Keratinocyte (primary cell): ENCODE results near the gene PTPN14. TPM values are rescaled to one million over a fixed set of nuclear protein-coding genes. Genes with fewer than 3 reads are reported as not detected.
A peak's percentile ranks its signal among the peaks of the same experiment; 100 is the strongest.

Experiments
- DNase-seq: peaks from one replicate; pipeline ENCODE4 v3.0.0-alpha.2; 2011; ENCODE audit warnings: low read depth, missing footprints, low spot score
- FAIRE-seq: peaks from 2 replicates; lab custom pipeline; 2011; peaks lifted over from hg19 to GRCh38; lab: Jason Lieb, UNC
- H2AFZ ChIP-seq: 2 replicates; pipeline ENCODE4 v1.6.0; 2012; ENCODE audit warnings: low read length, control low read depth, inconsistent platforms; ENCODE audit not compliant: control insufficient read depth
- H3K27ac ChIP-seq: 2 replicates; pipeline ENCODE4 v1.5.1; 2011; ENCODE audit warnings: low read length; ENCODE audit not compliant: control insufficient read depth, insufficient read depth
- H3K27me3 ChIP-seq: 3 replicates; pipeline ENCODE4 v1.6.0; 2011; ENCODE audit warnings: low read length; ENCODE audit not compliant: control insufficient read depth, insufficient read depth; ENCODE audit errors: extremely low read depth
- H3K36me3 ChIP-seq, 2 experiments: 2 replicates in 1 of 2; 3 replicates in 1 of 2; pipeline ENCODE4 v1.5.1; 2011; ENCODE audit warnings: low read length in 2 of 2, mild to moderate bottlenecking in 1 of 2; ENCODE audit not compliant: control insufficient read depth in 2 of 2, insufficient read depth in 2 of 2; ENCODE audit errors: extremely low read depth in 1 of 2
- H3K4me1 ChIP-seq: 3 replicates; pipeline ENCODE4 v1.5.1; 2011; ENCODE audit warnings: low read length; ENCODE audit not compliant: control insufficient read depth, insufficient read depth; ENCODE audit errors: extremely low read depth
- H3K4me2 ChIP-seq: 3 replicates; pipeline ENCODE4 v1.6.0; 2011; ENCODE audit warnings: low read depth, low read length; ENCODE audit not compliant: control insufficient read depth, insufficient read depth; ENCODE audit errors: extremely low read depth
- H3K4me3 ChIP-seq, 3 experiments: fragments of 200-600 bp in 1 of 3; sonication (generic) in 1 of 3; 2 replicates in 2 of 3; 3 replicates in 1 of 3; pipeline ENCODE4 v1.5.1; 2011 to 2016; ENCODE audit warnings: low read length in 3 of 3, mild to moderate bottlenecking in 3 of 3, control low read depth in 2 of 3, inconsistent platforms in 1 of 3, low read depth in 1 of 3, mixed read lengths in 1 of 3, mixed run types in 1 of 3, moderate library complexity in 1 of 3; ENCODE audit not compliant: control insufficient read depth in 2 of 3, insufficient read depth in 2 of 3; ENCODE audit errors: extremely low read depth in 1 of 3
- H3K79me2 ChIP-seq: 2 replicates; pipeline ENCODE4 v1.6.0; 2012; ENCODE audit warnings: low read length; ENCODE audit not compliant: control insufficient read depth, insufficient read depth
- H3K9ac ChIP-seq: 3 replicates; pipeline ENCODE4 v1.6.0; 2011; ENCODE audit warnings: low read length; ENCODE audit not compliant: control insufficient read depth, insufficient read depth; ENCODE audit errors: extremely low read depth
- H3K9me1 ChIP-seq: 3 replicates; pipeline ENCODE4 v1.6.0; 2011; ENCODE audit warnings: low read length; ENCODE audit not compliant: control insufficient read depth, insufficient read depth; ENCODE audit errors: extremely low read depth
- H3K9me3 ChIP-seq: 2 replicates; pipeline ENCODE4 v1.5.1; 2012; ENCODE audit warnings: low read depth, low read length; ENCODE audit not compliant: control insufficient read depth
- H4K20me1 ChIP-seq: 3 replicates; pipeline ENCODE4 v1.6.0; 2011; ENCODE audit warnings: low read length; ENCODE audit not compliant: control insufficient read depth, insufficient read depth; ENCODE audit errors: extremely low read depth
- CTCF ChIP-seq, 3 experiments: IDR thresholded peaks in 1 of 3; conservative IDR thresholded peaks in 1 of 3; optimal IDR thresholded peaks in 1 of 3; 2 replicates in 2 of 3; 3 replicates in 1 of 3; pipeline versions ENCODE3 to v1.5.1; 2011; ENCODE audit warnings: low read length in 3 of 3, mild to moderate bottlenecking in 3 of 3, moderate library complexity in 2 of 3, control low read depth in 1 of 3, inconsistent platforms in 1 of 3; ENCODE audit not compliant: insufficient read depth in 2 of 3; ENCODE audit errors: extremely low read depth in 1 of 3
- EZH2 ChIP-seq: IDR thresholded peaks from one replicate; pipeline ENCODE4 v1.6.1; 2012; ENCODE audit warnings: inconsistent platforms, mild to moderate bottlenecking, low read length, moderate library complexity
- dilution Hi-C: fragments of 300-500 bp; cut with MboI; formaldehyde crosslinking; loops from one replicate; pipeline ENCODE4 v1.7.0; 2020; ENCODE audit warnings: low sequenced_read_pairs; ENCODE audit not compliant: extremely low pct_ligation_motif_present
- polyA plus RNA-seq, 5 experiments: library from polyadenylated mRNA; depleted of rRNA in 3 of 5; stranded (reverse) in 3 of 5; stranded (forward) in 1 of 5; unstranded in 1 of 5; fragments of >200 nt; gene quantifications; 1 replicate in 1 of 5; 2 replicates in 3 of 5; 3 replicates in 1 of 5; pipeline versions ENCODE4 v1.2.1 to v1.2.3, GENCODE V29; 2011 to 2012; ENCODE audit warnings: missing spikeins in 2 of 5, low read depth in 1 of 5, low replicate concordance in 1 of 5

The PTPN14 gene
- polyA plus RNA-seq, 1 donor (not counting 4 experiments of a cell fraction or from before 2014, with no cell fraction given): 29.9 TPM

DNA sequence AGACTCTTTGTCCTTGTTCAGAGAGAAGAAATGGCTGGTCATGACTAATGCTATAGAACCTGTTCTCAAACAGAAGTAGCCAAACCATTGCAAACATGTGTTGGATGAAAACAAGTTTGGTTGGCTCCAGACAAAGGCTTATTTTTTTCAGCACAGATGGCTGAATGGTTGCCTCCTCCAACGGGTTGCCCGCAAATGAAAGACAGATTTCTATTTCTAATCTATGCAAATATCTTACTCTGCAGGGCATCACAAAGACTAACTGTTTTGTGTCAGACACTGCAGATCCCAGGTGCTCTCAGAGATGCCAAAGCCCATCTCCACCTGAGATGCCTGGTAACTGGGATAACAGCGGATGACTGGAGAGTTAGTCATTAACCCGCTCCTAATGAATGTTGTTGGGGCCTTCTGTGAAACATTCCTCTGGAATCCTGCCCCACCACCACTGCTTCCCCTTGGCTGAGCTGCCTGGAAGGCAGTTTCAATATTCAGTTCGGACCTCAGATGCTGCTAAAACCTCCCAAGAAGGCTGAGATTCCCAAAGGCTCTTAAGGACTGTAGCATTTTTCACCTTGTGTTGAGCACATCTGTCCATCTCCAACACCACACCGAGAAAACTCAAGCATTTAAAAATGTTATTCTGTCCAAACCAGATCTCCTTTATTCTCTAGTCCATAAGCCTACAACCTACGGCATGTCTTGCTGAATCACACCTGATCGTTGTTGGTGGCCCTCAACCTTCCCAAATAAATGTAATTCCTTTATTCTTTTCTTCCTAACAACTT, 104.4 kb downstream of the PTPN14 start:
- H3K9ac ChIP-seq: peak overlapping the region; percentile 68
- no peaks in the 10 kb centered on the region for H3K9me3 ChIP-seq
- peaks cover 58% of the 10 kb centered on the region for H3K4me1 ChIP-seq
- peaks cover 2% of the 10 kb centered on the region for H3K9me1 ChIP-seq
- FAIRE-seq: peak; percentile 98
- peaks cover 53% of the 10 kb centered on the region for H3K79me2 ChIP-seq
- no peaks in the 10 kb centered on the region for H4K20me1 ChIP-seq
- dilution Hi-C loops: no loop called here
- no peaks in the 10 kb centered on the region for H3K27me3 ChIP-seq
- H3K27ac ChIP-seq: peak overlapping the region; percentile 95
- H3K4me3 ChIP-seq: peak overlapping the region; percentile 7 to 55 (median 27)
- H2AFZ ChIP-seq: no peak overlapping the region
- H3K4me2 ChIP-seq: peak overlapping the region; percentile 88
- TF ChIP-seq CTCF (optimal IDR thresholded peaks at IDR 0.05 in 1 of 3, IDR thresholded peaks at IDR 0.05 in 1 of 3, conservative IDR thresholded peaks at IDR 0.05 in 1 of 3; ENCODE audit: extremely low read depth in 1 of 3, insufficient read depth in 2 of 3, low read length in 3 of 3): no peak
- no peak for TF ChIP-seq EZH2
- peaks cover 4 to 7% of the 10 kb centered on the region in 2 experiments for H3K36me3 ChIP-seq
- DNase-seq: no peak

- dilution Hi-C loops: no loop called here
- Histone ChIP-seq H2AFZ (no peak overlapping the region), H4K20me1 (no peaks in the 10 kb centered on the region), H3K27ac (peak overlapping the region; percentile 95), H3K4me2 (peak overlapping the region; percentile 88), H3K9ac (peak overlapping the region; percentile 61), H3K9me1 (no peaks in the 10 kb centered on the region), H3K79me2 (peaks cover 49% of the 10 kb centered on the region), H3K9me3 (no peaks in the 10 kb centered on the region), H3K4me1 (peaks cover 63% of the 10 kb centered on the region), H3K27me3 (no peaks in the 10 kb centered on the region), H3K4me3 (peak overlapping the region in 1 of 3 experiments; percentile 18), H3K36me3 (peaks cover 7% of the 10 kb centered on the region in 2 experiments)
- FAIRE-seq: peak; percentile 70
- TF ChIP-seq EZH2: no peak
- no peak for DNase-seq
These were observed 105.4 kb downstream of the PTPN14 start for GRCh38 chr1:214445831-214446614.
